Inferior parietal cortex (tissue), 1 donor: ENCODE results near the gene ITPRIP.
A peak's percentile ranks its signal among the peaks of the same experiment; 100 is the strongest.

Experiments used
- DNase-seq: peaks from one replicate; pipeline ENCODE4 v3.0.0-alpha.2; 2016; ENCODE audit errors: extremely low spot score

Gene ITPRIP

DNA sequence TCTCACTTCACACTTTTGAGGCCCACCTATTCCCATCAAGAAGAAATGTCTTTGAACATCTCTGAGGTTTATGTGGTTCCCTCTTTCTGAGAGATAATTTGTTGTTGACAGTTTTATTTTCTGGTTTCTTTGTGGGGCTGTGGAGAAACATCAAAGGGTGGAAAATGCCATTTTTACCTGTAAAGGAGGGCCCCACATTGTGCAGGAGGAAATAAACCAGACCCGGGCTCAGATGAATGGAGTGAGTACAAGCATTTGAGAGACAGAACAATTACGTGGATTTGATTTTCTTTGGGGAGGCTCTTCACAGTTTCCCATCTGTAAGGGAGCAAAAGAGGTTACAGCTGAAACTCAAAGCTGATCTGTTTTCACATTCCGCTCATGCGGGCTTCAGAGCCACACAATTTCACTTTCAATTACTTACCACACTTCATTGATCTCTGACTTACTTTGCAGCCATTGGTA is 29.8 kb downstream of the ITPRIP start:
- DNase-seq = no peak

GRCh38 chr10:104307576-104308438 is 30.5 kb downstream of the ITPRIP start:
- DNase-seq = no peak

GRCh38 chr10:104306897-104307296 is 31.4 kb downstream of the ITPRIP start:
- DNase-seq = no peak

DNA sequence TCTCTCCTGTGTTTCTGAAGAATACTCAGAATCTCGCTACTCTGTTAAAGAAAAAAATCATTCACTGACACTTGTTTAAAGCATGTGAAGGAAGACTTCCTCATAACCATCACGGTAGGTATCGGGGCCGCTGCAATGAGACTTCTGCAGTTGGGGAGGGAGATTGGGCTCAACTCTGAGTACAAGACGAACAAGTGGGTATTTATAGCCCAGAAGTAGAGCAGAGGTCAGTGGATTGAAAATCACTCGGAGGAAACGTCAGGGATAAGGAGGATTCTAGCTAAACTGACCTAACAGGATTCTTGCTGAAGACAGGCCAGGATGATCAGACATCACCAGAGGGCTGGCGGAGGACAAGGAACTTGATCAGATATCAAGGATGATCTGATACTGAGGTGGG is 33.3 kb downstream of the ITPRIP start:
- DNase-seq = no peak

DNA sequence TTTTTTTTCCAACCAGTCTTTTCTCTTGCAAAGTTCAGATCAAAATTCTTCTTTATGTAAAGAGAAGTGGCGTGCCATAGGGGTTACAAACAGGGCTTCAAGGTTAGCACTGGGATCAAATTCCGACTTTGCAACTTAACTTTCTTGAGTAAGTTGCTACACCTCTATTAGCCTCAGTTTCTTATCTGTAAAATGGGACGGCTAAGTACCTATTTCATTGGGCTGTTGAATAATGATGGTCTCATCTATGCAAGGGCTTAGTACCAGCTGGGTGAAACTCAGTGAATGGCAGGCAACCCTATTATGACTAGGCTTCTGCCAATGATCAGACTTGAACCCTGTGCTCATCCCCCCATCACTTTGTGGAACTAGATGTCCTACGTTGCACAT is 33.9 kb downstream of the ITPRIP start:
- no peak for DNase-seq

DNA sequence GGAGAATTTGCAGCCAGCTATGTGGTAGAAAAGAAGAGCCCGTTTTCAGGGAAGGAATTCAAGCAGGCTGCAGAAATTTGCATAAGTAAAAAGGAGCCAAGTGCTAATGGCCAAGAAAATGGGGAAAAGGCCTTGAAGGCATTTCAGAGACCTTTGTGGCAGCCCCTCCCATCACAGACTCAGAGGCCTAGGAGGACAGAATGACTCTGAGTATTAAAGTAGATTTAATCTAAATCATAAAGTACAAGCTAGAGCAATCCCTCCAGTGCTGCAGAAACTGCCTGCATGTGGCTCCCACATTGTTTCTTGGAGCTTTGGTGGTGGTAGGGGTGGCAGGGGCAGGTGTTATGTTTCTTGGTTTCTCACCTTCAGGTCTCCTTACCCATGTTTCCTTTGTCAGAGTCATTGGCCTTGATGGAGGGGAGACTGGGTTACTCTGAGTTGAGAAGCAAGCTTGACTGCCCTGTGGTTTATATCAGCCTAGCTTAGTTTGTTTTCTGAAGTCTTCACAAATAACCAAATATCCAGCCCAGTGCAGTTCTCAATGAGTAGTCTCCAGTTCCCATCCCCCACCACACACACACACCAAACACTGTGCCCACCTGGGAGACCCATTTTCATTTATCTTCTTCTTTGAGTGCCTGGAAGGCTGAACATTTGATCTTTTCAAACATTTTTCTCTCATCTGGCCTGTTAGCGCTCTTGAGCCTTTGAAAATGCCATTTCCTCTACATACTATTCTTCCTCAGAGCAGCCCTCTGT is 34.5 kb downstream of the ITPRIP start:
- no peak for DNase-seq

- DNase-seq = no peak
Measured at GRCh38 chr10:104301907-104302690, 36.2 kb downstream of the ITPRIP start.

DNA sequence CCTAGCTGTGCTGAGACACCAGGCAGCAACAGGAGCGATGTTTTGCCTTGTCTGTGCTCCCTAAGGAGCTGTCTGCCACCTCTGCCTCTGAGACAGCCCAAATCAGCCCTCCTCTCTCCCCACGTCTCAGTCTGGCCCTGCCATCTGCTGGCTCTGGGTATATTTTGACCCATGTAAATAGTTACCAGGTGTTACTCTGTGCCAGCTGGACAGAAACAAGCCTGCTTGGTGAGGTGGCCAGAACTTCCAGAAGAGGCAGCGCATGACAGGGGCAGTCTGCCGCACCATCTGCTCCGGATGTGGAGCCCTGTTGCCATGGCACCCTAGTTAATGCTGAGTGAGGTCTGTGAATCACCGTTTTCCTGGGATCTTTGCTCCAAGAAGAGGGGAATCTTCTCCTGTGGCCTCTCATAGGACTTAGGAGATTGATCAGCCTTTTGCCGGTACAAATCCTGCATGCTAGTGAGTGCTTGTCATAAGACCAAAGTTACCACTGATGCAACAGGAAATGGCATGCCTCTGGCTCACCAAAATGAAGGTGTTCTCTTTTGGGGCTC is 37.5 kb downstream of the ITPRIP start:
- DNase-seq = peak; percentile 63

GRCh38 chr10:104300002-104300735 is 38.1 kb downstream of the ITPRIP start:
- no peak for DNase-seq

- DNase-seq = no peak
Measured at GRCh38 chr10:104299031-104299904, 39.0 kb downstream of the ITPRIP start.

- no peak for DNase-seq
Measured at GRCh38 chr10:104297697-104298660, 40.3 kb downstream of the ITPRIP start.

GRCh38 chr10:104296687-104297436 is 41.4 kb downstream of the ITPRIP start:
- no peak for DNase-seq

- DNase-seq = no peak
Measured at GRCh38 chr10:104293781-104294321, 44.4 kb downstream of the ITPRIP start.

DNA sequence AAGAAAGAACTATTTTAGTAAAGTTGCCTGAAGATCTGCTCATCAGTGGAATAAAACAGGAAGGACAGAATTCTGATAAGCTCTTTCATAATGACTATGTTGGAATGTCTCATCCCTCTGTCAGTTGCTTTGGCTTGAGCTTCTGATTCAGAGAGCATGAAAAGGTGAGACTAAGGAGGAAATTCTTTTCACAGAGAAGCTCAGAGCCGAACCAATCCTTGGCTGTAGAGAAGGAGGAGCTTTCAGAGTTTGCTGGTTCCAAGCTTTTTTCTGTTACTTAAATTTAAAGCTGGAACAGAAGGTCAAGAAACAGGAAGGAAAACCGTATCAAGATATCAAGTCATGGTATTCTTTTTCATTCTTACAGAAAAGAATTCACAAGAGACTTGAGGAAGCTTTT is 45.3 kb downstream of the ITPRIP start:
- DNase-seq = no peak

DNA sequence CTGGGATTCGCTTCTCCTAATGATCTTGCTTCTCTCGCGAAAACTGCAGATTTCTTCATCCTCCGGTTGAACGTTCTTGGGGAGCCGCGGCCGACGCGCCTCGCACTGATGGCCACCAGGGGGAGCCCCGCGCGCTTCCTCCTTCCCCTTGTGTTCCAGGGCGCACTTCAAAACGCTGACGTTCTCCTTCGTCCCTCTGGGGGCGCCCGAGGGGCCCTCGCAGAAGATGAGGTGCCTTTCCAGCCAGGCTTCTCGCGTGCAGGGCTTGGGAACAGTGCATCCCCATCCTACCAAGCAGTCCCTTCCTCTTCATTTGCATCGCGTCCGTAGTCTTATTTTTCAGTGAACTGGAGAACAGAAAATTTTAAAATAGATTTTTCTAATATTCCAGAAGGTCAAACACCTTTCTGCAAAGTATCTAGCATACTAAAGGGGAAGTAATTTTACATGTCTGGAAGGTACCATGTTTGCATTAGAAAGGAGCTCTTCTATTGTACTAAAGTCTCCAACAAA is 46.8 kb downstream of the ITPRIP start:
- DNase-seq = peak; percentile 91

DNA sequence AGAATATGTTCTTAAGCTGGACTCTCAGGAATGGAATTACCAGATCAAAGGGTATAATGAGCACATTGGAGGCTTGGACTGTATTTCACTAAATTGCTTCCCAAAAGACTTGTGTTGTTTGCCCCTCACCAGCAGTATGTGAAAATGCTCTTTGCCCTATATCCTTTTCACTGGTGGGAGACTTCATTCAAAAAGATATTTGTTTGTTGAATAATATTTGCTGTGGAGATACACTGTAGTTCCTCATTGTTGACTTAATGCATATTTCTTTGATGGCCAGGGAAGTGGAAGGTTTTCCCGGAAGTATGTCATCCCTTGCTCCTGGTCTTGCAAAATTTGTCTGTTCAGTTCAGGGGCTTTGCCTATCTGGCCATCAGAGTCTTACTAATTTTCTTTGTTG is 49.9 kb downstream of the ITPRIP start:
- no peak for DNase-seq

GRCh38 chr10:104286939-104287338 is 51.3 kb downstream of the ITPRIP start:
- no peak for DNase-seq

DNA sequence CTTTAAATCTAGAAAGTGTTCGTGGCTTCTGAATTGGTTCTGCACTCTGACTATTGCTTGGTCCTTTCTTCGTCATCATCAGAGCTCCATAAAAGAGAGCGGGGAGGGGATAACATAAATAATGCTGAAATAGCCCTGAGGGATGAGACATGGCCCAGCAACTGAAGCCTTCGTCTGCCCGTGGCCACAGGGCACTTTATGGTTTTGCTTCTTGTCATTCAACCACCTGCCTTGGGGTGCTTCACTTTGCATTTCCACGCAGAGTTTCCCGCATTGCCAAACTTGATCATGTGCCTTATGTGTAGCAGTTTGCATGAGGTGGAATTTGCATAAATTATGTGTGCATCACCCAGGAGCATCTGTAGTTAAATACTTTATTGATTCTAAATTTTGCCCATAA is 53.4 kb downstream of the ITPRIP start:
- DNase-seq = no peak
